GM15510 (cell line): ENCODE data around the gene GAGE10.

ENCODE experiments used
- POLR2A ChIP-seq: IDR thresholded peaks from 3 replicates; pipeline ENCODE4 v1.6.1; 2011; ENCODE audit warnings: borderline replicate concordance; ENCODE audit not compliant: insufficient read length; ENCODE audit errors: extremely low read depth

GAGE10 gene, protein sequence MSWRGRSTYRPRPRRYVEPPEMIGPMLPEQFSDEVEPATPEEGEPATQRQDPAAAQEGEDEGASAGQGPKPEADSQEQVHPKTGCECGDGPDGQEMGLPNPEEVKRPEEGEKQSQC

DNA sequence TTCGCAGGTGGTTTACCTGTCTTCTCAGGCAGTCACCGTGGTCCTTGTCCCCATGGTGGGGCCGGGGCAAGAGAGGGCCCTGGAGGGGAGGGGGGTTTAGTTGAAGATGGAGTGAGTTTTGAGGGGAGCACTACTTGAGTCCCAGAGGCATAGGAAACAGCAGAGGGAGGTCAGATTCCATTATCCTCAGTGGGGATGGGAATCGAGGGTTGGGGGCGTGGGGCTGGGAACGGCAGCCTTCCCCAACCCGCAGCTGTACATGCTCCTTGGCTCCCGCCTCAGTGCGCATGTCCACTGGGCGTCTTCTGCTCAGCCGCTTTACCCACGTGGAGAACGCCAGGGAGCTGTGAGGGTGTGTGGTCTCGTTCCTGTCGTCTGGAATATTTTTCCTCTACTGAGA lies at the start of gene GAGE10:
TSS of gene GAGE10 (plus strand) at position 301 of the 400 bp plus-strand sequence. CDS start 1,214 bp downstream, outside the sequence.
- no peak for TF ChIP-seq POLR2A

DNA sequence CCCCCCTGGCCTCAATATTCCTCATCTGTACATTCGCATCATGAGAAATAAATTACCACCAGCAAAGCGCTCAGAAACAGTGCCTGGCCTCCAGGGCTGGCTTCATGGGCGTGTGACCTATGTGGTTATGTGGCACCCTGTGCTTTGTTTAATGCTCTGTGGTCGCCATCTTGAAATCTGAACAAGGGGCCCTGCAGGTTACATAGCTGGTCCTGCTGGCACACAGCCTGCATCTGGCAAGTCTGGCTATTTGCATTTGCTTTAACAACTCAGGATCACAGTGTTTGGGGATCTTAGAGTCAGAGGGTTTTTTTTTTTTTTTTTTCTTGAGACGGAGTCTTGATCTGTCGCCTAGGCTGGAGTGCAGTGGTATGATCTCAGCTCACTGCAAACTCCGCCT lies 48.8 kb upstream of the GAGE10 start:
- no peak for TF ChIP-seq POLR2A

DNA sequence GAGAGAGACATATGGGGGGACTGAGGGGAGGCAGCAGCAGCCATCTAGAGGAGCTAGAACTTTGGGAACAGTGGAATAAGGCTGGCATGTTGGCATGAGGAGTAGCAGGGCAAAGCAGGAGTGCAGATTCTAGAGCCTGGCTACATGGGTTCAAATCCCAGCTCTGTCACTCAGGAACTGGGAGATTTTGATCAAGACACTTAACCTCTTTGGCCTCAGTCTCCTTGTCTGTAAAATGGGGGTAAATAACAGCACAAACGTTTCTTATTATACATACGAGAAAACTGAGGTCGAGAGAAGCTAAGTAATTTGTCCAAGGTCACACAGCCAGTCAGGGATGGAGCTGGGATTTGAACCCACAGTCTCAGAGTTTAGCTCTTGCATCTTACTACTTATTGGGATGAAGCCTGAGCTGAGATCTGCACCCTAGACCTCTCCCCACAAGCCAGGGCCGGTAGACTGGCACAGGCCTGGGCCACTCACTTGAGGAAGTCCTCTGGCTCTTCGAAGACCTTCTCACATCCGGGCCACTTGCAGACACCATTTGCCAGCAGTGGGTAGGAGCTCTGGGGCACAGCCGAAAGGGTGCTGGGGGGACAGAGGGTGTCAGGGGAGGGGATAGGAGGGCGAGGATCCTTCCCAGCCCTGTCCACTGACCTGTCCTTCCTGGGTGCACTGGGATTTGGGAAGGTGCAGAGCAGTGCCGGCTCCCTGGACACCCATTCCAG lies 47.0 kb upstream of the GAGE10 start:
- no peak for TF ChIP-seq POLR2A

DNA sequence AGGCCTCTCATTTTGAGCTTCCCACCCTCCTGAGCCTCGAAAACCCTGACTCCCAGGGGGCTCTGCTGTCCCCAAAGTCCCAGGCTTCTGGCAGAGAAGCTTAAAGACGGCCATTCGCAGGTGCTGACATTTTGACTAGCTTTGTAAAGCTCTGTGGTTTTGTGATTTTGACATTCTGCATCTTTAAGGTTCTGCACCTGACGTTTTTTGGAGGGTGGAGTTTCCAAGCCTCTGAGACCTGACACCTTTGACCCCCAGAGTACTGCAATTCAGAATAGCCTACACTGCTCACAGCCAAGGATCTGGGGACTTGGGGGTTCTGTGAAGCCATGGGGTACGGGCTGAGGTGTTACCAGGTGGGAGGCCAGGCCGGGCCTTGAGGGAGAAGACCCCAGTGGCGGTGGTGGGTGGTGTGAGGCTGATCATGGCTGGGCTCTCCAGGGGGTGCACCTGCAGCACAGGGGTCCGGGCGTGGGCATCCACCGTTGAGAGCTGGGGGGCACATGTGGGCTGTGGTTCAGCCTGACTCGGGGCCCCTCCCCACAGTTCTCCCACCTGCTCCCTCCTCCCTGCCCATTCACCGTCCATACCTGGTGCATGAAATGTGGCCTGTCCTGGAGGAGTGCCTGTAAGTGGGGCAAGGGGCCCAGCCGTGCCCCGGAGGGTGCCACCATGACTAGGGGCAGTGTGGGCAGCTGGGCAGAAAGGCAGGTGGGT lies 46.2 kb upstream of the GAGE10 start:
- no peak for TF ChIP-seq POLR2A

DNA sequence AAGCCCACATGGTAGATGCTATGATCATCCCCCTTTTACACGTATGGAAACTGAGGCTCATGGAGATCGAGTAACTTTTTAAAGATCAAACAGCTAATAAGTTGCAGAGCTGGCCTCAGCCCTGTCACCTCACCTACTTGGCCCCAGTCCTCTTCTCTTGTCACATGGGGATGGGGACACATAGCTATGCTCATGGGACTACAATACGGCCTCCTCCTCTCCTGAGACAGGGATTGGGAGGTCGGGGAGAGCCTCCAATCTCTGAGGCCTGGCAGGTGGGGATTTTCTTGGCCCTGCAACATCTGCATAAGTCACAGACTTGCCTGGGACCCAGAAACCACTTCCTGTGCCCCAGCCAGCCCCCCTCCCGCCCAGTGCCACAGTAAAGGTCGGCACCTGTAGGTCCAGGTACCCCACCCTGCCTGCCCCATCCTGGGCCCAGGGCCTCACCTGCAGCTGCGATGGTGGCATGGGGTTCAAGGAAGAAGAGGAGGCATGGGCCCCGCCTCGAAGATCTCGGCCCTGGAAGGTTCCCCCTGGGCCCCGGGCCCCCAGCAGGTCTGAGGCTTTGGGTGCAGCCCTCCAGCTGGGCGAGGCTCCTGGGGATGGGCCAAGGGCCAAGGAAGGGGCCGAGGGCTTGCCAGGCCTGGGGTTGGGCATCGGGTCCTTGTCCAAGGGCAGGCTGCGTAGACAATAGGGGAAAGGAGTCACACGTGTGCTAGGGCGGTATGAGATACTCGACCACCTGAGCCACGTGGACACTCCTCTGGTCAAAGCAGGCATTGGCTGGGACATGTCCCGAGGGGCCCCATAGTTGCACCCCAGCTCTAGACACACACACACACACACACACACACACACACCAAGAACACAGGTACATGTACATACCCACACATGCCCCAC lies 45.3 kb upstream of the GAGE10 start:
- no peak for TF ChIP-seq POLR2A

DNA sequence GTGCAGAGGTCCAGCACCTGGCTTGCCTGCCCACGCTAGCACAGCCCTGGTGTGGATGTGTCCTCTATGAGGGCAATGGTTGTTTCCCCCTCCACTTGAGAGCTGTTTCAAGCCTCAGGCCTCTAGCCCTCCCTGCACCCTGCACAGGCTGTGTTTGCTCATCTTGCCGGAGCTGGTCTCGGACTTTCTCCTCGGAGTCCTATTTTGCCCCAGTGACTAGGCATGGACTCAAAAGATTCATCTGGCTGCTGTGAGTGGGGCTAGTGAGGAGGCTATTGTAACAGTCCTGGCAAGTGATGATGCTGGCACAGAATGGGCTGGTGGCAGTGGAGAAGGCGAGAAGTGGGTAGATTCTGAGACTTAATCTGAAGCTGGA lies 44.7 kb upstream of the GAGE10 start:
- TF ChIP-seq POLR2A = no peak

DNA sequence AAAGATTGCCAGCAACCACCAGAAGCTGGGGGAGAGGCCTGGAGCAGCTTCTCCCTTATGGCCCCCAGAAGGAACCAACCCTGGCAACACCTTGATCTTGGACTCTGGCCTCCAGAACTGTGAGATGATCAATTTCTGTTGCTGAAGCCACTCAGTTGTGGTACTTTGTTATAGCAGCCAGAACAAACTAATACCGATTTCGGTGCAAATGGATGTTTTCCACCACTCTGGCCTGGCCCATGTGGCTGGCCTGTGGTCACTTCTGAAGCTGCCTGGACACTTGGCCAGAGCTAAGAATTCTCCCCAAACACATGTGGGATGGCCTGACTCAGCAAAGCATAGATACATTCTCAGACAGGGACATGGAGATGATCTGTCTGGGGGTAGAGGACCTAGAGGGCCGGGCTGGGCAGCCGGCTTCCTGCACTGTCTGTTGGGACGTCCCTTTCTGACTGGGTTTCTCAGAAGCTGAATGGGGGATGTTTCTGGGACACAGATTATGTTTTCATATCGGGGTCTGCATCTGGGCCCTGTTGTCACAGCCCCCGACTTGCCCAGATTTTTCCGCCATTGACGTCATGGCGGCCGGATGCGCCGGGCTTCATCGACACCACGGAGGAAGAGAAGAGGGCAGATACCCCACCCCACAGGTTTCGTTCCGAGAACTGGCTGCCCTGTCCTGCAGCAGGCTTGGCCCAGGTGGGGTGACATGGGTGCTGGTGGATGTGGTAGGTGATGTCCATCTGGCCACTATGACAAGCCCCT lies 43.0 kb upstream of the GAGE10 start:
- no peak for TF ChIP-seq POLR2A

DNA sequence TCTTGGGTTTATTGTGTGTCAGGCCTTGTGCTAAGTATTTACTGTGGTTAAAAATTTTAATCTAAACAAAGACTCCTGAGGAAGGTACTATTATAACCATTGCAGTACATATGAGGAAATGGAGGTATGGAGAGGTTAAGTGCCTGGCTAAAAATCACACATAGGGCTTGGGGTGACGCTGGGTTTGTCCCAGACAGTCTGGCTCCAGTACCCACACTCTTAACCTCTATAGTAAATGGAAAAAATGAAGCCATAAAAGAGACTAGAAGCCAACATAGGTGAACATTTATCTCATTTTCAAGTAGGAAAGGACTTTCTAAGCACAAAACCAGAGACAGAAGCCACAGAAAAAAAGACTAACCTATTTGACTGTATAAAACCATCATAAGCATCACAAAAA lies 40.8 kb upstream of the GAGE10 start:
- no peak for TF ChIP-seq POLR2A

DNA sequence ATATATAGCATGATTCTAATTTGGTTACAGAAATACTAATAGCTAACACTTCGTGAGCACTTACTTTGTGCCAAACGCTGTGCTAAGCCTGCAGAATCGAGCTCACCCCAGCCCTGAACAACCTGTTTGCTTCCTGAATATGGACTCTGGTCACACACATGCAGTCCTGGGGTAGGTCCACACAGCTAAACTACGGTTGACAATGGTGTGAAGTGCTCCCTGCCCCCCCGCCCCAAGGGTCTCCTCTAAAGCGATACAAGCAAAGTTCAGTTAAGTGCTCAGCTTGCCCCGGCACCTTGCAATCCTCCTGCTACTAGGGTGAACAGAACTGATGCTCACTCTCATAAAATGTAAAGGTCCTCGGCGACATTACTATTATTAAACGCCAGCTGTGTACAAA lies 39.8 kb upstream of the GAGE10 start:
- no peak for TF ChIP-seq POLR2A

DNA sequence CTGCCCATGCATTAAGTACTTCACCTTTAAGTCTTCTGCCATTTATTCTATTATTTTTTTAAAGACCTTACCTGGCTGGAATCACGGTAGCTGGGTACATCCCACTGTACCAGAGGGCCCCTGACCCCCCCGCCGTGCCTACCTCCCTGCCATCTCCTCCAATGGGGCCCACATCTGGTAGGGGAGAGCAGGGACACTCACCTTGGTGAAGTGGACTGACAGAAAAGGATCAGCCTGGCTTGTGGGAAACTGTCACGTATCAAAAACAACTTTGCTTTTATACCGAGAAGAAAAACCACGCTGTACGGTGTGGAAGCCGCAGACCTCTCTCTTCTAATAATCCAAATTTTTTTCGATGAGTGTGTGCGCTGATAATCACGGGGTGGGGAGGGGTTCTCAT lies 39.0 kb upstream of the GAGE10 start, which contains the start of gene FOXP3:
TSS of gene FOXP3 (minus strand) at position 251 of the 400 bp plus-strand sequence. CDS start 6,205 bp downstream, outside the sequence.
- no peak for TF ChIP-seq POLR2A

DNA sequence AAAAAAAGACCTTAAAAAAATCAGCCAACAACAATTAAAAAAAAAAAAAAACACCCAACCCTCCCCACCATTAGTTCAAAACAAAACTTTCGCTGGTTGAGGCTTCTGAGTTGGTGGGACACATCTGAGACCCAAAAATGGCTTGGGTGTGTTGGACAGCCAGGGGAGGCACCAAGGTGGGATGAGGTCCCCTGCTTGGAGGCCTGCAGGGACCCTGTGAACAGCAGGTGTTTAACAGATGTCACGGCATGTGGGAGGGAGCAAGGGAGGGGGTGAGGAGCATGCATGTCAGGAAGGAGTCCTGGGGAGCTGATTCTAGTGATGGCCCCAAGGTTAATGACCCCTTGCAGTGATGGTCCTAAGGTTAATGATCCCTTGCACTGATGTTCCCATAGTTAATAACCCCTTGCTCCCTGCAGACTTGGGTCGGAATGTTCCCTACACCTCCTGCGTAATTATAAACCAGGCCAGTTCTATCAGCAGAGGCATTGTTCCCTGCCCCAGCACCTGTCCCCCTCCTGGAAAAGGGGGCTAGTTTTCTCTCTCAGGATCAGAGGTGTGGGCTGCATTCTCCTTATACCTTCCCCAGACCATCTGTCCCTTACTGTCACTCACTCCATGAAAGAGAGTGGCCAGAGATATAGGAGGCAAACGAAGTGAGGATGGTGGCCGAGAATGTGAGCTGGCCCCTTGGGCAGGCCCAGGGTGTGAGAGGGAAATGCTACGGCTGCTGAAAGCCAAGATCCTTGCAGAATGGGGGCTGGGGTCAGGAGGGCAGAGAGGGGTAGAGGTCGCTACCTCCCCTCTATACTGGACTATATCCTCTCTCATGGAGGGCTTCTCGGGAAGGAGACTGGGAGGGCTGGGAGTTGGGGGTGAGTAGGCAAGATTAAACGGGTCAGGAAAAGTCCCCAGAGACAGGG lies 36.7 kb upstream of the GAGE10 start:
- TF ChIP-seq POLR2A = no peak

DNA sequence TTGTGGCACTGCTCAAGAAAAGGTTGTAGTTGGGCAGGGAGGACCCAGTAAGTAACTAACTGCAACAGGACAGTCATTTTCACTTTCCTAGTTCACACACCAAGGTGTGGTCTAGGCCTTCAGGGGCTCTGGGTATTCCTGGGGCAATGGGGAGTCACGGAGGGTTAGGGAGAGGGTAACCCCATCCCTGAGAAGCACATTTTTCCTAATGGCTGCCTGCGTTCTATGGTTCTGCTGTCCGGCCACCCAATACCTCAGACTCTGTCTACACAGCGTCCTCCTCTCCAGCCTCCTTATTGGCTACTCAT lies 34.8 kb upstream of the GAGE10 start:
- no peak for TF ChIP-seq POLR2A

DNA sequence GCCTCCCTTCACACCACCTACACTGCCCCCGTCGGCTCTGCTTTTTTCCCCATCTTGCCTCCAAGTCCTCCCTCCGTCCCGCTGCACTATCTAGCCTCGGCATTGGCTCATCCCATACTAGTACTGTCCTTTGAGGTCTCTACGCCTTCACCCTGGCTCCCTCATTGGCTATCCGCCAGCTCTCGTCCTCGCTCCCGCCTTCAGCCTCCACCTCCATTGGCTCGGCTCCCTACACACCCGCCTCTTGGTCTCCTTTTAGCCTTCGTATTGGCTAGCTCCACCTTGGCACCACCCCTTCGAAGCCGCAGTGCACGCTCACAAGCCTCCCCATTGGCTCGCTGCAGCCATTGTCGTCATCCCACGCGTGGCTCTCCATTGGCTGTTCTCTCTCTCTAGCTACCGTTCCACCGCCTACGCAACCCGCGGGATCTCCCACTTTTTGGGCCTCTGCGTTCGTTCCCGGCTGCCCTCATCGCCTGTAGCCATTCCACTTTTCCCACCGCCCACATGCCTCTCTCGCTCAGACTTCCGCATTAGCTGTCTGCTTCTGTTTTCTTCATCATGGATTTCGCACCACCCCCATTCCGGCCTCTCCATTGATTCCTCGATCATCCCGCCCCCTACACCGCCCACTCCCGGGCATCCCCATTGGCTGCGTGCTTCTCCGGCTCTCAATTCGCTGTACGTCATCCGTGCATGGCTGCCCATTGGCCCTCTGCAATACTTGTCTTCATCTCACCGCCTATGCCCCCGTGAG lies 34.3 kb upstream of the GAGE10 start:
- peak; percentile 76 for TF ChIP-seq POLR2A

DNA sequence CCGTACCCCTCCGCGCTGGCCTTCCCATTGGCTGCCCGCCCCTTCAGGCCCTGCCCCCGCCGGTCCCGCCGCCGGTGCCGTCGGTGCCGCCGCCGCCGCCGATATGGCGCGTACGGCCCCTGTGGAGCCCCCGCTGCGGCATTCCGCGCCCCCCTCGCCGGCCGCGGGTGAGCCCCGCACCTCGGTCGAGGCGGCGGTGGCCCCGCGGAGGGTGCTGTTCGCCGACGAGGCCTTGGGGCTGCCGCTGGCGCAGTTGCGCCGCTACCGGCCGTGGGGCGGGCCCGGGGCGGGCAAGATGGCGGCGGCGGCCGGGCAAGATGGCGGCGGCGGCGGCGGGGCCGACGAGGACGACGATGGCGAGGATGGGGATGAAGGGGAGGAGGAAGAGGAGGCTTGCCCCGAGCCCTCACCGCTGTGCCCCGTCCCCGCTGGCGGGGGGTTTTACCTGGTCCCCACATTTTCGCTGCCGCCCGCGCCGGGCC lies 33.6 kb upstream of the GAGE10 start, which contains the start of gene PPP1R3F:
TSS of gene PPP1R3F (plus strand) at position 27 of the 482 bp plus-strand sequence. CDS start at position 104, 77 bp downstream.
- peak; percentile 62 for TF ChIP-seq POLR2A
